OCI-LY3 (cell line): ENCODE results near the gene TMEM17.

Experiments
- H2AFZ ChIP-seq: fragments of 200-600, 300-600 bp; shearing (Covaris generic); 2 replicates; pipeline ENCODE4 v1.6.0; 2014; ENCODE audit warnings: antibody characterized with exemption, low read depth, low read length
- H3K27ac ChIP-seq: fragments of 200-600, 300-600 bp; sonication (generic); 2 replicates; pipeline ENCODE4 v1.5.1; 2014; ENCODE audit warnings: mild to moderate bottlenecking, low read length, moderate library complexity, mixed read lengths
- H3K27me3 ChIP-seq: fragments of 200-600, 300-600 bp; sonication (generic); 2 replicates; pipeline ENCODE4 v1.6.1; 2014; ENCODE audit warnings: low read depth, low read length, mixed read lengths
- H3K36me3 ChIP-seq: fragments of 200-600, 300-600 bp; sonication (generic); replicated peaks from 2 replicates; pipeline ENCODE3; 2014; ENCODE audit warnings: low read depth, low read length, mixed read lengths
- H3K4me1 ChIP-seq: fragments of 300-600, 200-600 bp; sonication (generic); 2 replicates; pipeline ENCODE4 v1.6.1; 2014; ENCODE audit warnings: low read length, mixed read lengths
- H3K4me2 ChIP-seq: fragments of 200-600, 300-600 bp; sonication (generic); 2 replicates; pipeline ENCODE4 v1.6.1; 2014; ENCODE audit warnings: low read length, mixed read lengths
- H3K4me3 ChIP-seq: fragments of 300-600, 200-600 bp; sonication (generic); 2 replicates; pipeline ENCODE4 v1.5.1; 2014; ENCODE audit warnings: antibody characterized with exemption, mild to moderate bottlenecking, low read length, moderate library complexity
- H3K79me2 ChIP-seq: fragments of 300-600, 200-600 bp; shearing (Covaris generic); 2 replicates; pipeline ENCODE4 v1.6.1; 2014; ENCODE audit warnings: mild to moderate bottlenecking, low read length, mixed read lengths
- H3K9ac ChIP-seq: fragments of 300-600, 200-600 bp; shearing (Covaris generic); 2 replicates; pipeline ENCODE4 v1.6.0; 2014; ENCODE audit warnings: mild to moderate bottlenecking, low read length, moderate library complexity
- H3K9me3 ChIP-seq: fragments of 200-600, 300-600 bp; shearing (Covaris generic); 2 replicates; pipeline ENCODE4 v1.6.1; 2014; ENCODE audit warnings: low read length, mixed read lengths; ENCODE audit not compliant: insufficient read depth
- H4K20me1 ChIP-seq: fragments of 200-600, 300-600 bp; sonication (generic); 2 replicates; pipeline ENCODE4 v1.6.1; 2016; ENCODE audit warnings: low read length, mixed read lengths; ENCODE audit not compliant: insufficient read depth
- EZH2phosphoT487 ChIP-seq: fragments of 200-600 bp; shearing (Covaris generic); IDR thresholded peaks from 2 replicates; pipeline ENCODE4 v1.6.1; 2018; ENCODE audit warnings: antibody characterized with exemption, mixed run types, low read depth
- TF ChIP-seq, protein P1 (sequence below): fragments of 200-600, 300-600 bp; sonication (generic); IDR thresholded peaks from 2 replicates; pipeline ENCODE4 v1.5.1; 2014; ENCODE audit warnings: antibody characterized with exemption, low read length, low read depth

TMEM17 gene

DNA sequence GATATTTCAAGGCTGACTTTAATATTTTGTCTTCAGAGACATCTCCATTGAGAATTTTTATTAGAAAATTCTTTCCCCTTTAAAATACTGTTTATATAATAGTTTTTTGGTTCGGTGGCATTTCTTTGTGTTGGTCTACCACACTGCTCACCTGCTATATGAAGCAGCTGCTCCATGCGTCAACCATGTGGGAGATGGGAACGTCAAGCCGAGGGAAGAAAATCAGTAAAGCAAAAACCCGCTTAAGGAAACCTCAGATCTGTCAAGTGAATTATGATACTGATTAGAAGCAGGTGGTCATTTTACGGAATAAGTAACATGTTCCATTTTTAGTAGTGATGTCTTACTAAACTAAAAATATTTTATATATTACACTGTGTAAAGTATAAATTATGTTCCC, 5.6 kb upstream of the TMEM17 start:
- H3K27ac ChIP-seq = no peak overlapping the region
- H3K36me3 ChIP-seq = no peaks in the 10 kb centered on the region
- no peaks in the 10 kb centered on the region for H4K20me1 ChIP-seq
- H3K4me3 ChIP-seq = no peak overlapping the region
- H3K9me3 ChIP-seq = no peaks in the 10 kb centered on the region
- H3K79me2 ChIP-seq = no peaks in the 10 kb centered on the region
- H3K4me1 ChIP-seq = no peaks in the 10 kb centered on the region
- no peak overlapping the region for H3K9ac ChIP-seq
- H3K27me3 ChIP-seq = 0 out of 2 replicates have a peak, but pooled peaks cover 5% of the 10 kb centered on the region
- H2AFZ ChIP-seq = no peak overlapping the region
- TF ChIP-seq, protein P1, sequence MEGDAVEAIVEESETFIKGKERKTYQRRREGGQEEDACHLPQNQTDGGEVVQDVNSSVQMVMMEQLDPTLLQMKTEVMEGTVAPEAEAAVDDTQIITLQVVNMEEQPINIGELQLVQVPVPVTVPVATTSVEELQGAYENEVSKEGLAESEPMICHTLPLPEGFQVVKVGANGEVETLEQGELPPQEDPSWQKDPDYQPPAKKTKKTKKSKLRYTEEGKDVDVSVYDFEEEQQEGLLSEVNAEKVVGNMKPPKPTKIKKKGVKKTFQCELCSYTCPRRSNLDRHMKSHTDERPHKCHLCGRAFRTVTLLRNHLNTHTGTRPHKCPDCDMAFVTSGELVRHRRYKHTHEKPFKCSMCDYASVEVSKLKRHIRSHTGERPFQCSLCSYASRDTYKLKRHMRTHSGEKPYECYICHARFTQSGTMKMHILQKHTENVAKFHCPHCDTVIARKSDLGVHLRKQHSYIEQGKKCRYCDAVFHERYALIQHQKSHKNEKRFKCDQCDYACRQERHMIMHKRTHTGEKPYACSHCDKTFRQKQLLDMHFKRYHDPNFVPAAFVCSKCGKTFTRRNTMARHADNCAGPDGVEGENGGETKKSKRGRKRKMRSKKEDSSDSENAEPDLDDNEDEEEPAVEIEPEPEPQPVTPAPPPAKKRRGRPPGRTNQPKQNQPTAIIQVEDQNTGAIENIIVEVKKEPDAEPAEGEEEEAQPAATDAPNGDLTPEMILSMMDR = no peak
- TF ChIP-seq EZH2phosphoT487 = no peak
- H3K4me2 ChIP-seq = no peak overlapping the region

DNA sequence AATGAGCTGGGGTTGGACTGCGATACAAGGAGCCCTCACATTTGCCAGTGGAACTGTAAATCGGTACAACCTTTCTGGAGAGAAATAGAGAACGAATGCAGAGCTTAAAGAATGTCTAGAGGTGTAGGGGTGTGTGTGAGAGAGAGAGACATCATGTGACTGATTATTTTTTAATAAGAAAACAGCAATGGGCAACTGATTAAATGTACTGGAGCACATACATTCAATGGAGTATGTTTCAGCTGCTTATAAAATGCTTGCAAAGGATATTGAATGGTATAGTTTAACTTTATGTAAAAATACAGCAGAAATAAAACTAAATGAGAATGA, 391 bp upstream of the TMEM17 start:
- Histone ChIP-seq H3K79me2 (no peaks in the 10 kb centered on the region), H4K20me1 (no peaks in the 10 kb centered on the region), H3K36me3 (no peaks in the 10 kb centered on the region), H3K27ac (no peak overlapping the region), H3K4me2 (peak overlapping the region; percentile 67), H3K9ac (peak overlapping the region; percentile 61), H3K9me3 (0 out of 2 replicates have a peak, but pooled peaks cover 2% of the 10 kb centered on the region), H3K4me3 (peak overlapping the region; percentile 83), H3K4me1 (no peaks in the 10 kb centered on the region), H2AFZ (peak overlapping the region; percentile 92), H3K27me3 (no peaks in the 10 kb centered on the region)
- TF ChIP-seq EZH2phosphoT487 = no peak
- TF ChIP-seq, protein P1 = no peak

DNA sequence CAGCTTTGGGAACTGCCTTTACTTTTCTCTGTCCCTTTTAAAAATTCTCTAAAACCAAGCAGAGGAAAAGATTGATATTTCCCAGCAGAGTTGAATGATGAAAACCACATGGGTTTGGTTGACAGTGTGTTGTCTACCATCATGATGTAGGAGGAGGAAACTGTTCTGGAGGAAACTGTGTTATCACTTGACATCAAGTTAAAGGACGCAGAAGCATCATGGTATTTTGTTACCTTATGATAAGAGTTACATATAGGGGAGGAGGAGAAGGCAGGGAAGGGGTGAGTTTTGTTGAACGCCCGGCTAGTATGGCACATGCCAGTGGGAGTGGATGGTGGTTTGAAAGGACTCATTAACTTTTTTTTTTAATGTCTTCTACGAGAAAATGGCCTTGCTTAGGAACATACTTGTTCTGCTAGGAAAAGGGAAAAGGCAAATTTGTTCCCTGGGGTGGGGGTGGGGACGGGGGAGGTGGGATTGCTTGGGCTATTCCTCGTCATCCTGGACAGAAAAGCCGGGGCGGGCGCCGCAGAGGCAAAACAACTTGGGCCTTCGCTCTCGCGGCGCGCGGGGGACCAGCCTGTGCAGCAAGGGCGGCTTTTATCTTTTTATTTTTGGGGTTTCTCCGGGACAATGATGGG, 766 bp downstream of the TMEM17 start:
- H3K4me1 ChIP-seq = no peaks in the 10 kb centered on the region
- H3K9ac ChIP-seq = peak overlapping the region; percentile 61; the same call in 1 of the 2 replicates
- peak overlapping the region; percentile 55 for H2AFZ ChIP-seq
- H3K9me3 ChIP-seq = 0 out of 2 replicates have a peak, but pooled peaks cover 2% of the 10 kb centered on the region
- no peaks in the 10 kb centered on the region for H3K27me3 ChIP-seq
- peak overlapping the region; percentile 67 for H3K4me2 ChIP-seq
- H3K4me3 ChIP-seq = peak overlapping the region; percentile 83
- H3K79me2 ChIP-seq = no peaks in the 10 kb centered on the region
- TF ChIP-seq EZH2phosphoT487 = no peak
- TF ChIP-seq, protein P1 = no peak
- no peak overlapping the region for H3K27ac ChIP-seq
- no peaks in the 10 kb centered on the region for H3K36me3 ChIP-seq
- H4K20me1 ChIP-seq = no peaks in the 10 kb centered on the region

DNA sequence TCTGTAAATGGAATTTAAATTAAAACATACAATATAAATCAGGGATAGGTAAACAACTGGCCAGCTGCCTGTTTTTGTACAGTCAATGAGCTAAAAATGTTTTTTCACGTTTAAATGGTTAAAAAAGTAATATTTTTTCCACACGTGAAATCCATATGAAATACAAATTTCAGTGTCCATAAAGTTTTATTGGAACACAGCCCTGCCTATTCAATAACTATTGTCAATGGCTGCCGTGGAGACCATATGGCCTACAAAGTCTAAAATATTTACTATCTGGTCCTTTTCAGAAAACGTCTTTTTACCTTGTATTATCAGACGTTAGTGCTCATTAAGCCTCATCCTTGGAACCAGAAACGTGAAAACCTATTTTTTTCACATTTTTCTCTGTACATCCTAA, 1.3 kb downstream of the TMEM17 start:
- no peaks in the 10 kb centered on the region for H4K20me1 ChIP-seq
- 0 out of 2 replicates have a peak, but pooled peaks cover 2% of the 10 kb centered on the region for H3K9me3 ChIP-seq
- H3K9ac ChIP-seq = no peak overlapping the region
- no peak overlapping the region for H3K27ac ChIP-seq
- no peak overlapping the region for H3K4me2 ChIP-seq
- H3K4me3 ChIP-seq = no peak overlapping the region
- no peaks in the 10 kb centered on the region for H3K27me3 ChIP-seq
- H2AFZ ChIP-seq = peak overlapping the region; percentile 53; the same call in 1 of the 2 replicates
- no peaks in the 10 kb centered on the region for H3K79me2 ChIP-seq
- no peaks in the 10 kb centered on the region for H3K36me3 ChIP-seq
- TF ChIP-seq EZH2phosphoT487 = no peak
- TF ChIP-seq, protein P1 = no peak
- H3K4me1 ChIP-seq = no peaks in the 10 kb centered on the region
